NCI-H345 (cell line): ENCODE results near the gene UGT1A1.

Source experiments
- DNase-seq: peaks from one replicate; lab custom pipeline; 2025; lab: John Stamatoyannopoulos, UW

UGT1A1 gene

DNA sequence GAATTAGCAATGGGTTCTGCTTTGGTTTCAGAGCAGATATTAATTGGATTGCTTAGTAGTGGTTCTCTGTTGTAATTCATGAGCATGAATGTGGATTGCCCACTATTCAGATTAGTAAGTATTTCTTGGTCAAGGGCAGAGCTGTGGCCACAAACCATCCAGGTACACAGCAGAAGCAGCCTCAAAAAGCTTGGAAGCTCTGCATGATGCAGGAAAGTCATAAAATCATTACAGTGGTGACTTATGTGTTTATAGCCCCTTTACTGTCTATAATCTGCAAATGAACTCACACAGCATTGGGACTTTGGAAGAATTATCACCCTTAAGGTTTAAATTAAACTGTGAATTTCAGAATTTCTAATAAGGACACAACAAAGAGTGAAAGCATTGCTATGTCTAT lies 1.9 kb upstream of the UGT1A1 start:
- DNase-seq: no peak

DNA sequence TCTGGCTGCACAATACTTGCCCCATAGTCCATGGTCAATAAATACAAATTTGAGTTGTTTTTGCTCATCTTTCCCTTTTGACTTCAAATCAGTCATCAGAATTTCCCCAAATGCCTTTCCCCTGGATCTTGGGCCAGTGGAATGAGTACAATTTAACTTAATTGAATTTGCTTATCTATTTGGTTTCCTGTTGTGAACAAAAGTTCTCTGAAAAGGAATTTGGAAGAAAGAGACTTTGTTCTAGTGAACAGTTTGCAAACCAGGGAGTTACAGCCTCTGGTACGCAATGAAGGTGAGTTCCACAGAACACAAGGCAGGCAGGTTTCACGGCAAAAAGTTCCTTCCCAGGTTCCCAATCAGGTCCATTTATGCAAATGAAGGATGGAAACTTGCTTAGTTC lies 1.2 kb upstream of the UGT1A1 start:
- no peak for DNase-seq

DNA sequence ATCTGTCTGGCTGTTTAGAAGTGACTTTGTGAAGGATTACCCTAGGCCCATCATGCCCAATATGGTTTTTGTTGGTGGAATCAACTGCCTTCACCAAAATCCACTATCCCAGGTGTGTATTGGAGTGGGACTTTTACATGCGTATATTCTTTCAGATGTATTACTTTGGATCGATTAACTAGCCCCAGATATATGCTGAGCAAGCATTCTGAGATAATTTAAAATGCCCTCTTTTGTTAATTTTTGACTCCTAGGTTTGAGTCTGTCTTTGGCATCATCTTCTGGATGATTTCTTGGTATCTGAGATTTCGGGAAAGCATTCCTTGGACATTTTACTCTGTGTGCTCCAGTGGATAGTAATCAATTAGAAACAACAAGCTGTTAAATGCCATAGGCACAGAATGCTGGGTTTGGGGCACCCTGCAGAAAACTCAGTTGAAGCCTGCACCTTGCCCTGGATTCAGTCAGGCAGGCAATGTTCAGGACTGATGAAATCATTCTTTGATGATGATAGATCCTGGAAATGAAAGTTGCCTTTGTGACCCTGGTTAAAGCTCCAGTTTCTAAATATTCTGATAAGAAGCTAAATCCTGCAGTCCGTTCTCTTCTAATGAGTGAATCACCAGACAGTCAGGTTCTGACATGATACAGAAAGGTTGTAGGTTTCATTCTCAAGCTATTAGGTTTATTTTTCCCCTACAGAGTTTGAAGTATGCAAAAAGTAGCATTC lies 1.1 kb downstream of the UGT1A1 start:
- DNase-seq: no peak

DNA sequence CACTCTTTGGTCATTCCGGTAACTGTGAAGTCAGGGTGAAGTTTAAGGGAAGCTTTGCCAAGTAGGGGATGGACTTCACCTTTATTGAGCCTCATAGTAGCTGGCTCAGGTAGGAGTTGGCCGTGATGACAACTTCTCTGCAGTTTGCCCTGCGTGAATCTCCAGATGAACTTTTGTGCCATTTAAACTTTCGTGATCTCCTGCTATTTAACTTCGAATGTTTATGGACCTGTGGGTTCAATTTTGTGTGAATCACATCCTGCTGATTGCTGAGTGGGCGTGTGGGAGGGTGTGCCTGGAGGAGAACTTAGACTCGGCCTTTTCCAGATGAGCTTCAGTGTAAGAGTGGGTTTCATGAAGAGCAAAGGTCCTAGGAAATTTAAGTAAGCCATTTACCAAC lies 4.2 kb downstream of the UGT1A1 start:
- DNase-seq: no peak

DNA sequence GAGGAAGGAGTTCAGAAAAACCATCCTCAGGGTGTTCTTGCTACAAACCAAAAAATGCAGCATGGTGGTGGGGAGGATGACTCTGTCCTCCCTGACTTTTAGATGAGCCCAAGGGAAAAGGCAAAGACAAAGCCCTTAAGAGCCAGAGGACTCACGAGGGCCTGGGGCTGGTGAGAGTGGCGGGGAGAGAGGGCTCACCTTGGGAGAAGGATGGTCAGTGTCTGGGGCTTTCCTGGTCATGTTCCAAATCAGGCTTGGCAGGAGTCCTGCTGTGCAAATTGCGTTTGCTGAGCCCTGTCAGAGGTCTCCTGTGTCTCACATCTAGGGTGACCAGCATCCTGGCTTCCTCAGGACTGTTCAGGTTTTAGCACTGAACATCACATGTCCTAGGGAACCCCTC lies 4.7 kb downstream of the UGT1A1 start:
- DNase-seq: no peak

DNA sequence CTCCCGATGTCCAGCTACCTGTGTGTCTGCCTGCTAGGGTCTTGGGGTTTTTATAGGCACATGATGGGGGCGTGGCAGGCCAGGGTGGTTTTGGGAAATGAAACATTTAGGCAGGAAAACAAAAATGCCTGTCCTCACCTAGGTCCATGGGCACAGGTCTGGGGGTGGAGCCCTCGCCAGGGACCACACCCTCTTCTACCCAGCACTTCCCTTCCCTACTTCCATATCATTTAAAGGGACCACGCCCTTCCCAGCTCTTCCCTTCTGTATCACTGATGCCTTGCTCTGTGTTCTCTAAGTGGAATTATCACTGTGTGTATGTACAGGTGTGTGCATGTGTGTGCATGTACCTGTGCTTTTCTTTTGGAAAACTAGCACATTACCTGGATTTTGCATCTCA lies 6.3 kb downstream of the UGT1A1 start:
- no peak for DNase-seq

DNA sequence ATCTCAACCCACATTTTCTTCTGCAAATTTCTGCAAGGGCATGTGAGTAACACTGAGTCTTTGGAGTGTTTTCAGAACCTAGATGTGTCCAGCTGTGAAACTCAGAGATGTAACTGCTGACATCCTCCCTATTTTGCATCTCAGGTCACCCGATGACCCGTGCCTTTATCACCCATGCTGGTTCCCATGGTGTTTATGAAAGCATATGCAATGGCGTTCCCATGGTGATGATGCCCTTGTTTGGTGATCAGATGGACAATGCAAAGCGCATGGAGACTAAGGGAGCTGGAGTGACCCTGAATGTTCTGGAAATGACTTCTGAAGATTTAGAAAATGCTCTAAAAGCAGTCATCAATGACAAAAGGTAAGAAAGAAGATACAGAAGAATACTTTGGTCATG lies 8.0 kb downstream of the UGT1A1 start:
- no peak for DNase-seq

DNA sequence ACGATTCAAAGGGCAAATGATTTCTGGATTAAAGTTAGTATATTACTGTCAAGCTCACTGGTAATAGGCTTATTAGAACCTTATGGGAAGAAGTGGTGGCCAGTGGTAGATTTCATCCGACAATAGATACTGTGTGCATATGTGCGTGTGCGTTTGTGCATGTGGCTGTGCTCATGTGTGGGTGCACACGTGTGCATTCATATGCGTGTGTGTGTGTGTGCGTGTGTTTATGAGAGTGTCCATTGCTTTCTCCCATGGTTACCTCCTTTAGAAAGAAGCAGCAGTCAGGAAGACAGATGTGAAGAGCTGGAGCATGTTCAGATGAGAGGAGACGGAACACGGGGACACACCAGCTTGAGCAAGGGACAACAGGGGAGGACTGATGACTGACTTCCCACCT lies 9.2 kb downstream of the UGT1A1 start:
- no peak for DNase-seq

DNA sequence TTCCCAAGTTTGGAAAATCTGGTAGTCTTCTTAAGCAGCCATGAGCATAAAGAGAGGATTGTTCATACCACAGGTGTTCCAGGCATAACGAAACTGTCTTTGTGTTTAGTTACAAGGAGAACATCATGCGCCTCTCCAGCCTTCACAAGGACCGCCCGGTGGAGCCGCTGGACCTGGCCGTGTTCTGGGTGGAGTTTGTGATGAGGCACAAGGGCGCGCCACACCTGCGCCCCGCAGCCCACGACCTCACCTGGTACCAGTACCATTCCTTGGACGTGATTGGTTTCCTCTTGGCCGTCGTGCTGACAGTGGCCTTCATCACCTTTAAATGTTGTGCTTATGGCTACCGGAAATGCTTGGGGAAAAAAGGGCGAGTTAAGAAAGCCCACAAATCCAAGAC lies 12.1 kb downstream of the UGT1A1 start:
- no peak for DNase-seq

DNA sequence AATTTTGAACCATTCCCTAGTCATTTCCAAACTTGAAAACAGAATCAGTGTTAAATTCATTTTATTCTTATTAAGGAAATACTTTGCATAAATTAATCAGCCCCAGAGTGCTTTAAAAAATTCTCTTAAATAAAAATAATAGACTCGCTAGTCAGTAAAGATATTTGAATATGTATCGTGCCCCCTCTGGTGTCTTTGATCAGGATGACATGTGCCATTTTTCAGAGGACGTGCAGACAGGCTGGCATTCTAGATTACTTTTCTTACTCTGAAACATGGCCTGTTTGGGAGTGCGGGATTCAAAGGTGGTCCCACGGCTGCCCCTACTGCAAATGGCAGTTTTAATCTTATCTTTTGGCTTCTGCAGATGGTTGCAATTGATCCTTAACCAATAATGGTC lies 12.5 kb downstream of the UGT1A1 start:
- DNase-seq: no peak

DNA sequence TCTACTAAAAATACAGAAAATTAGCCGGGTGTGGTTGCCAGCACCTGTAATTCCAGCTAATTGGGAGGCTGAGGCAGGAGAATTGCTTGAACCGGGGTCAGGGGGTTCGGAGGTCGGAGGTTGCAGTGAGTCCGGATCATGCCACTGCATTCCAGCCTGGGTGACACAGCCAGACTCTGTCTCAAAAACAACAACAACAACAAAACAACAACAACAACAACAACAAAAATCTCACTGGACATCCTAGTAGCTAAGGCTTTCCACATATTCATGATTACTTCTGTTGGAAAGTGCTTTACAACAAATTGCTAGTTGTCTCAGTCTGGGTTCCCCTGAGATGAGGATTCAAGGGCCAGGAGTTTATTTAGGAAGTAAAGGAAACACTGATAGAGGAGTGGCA lies 13.8 kb downstream of the UGT1A1 start:
- no peak for DNase-seq

DNA sequence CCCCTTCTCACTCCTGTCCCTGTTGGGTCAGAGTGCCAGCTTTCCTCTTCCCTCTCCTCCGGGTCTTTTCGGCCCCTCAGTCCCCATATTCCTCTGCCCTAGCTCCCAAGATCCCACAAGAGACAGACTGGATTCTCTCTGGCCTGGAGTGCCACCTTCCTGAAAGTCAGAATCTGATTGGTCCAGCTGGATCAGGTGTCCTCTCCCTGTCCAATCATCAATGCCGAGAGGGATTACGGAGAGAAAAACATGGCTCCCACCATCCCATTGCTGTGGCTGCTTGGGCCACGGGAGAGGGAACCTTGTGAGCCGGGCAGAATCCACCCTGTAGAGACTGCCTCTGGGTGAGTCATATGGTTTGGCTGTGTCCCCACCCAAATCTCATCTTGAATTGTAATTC lies 15.3 kb downstream of the UGT1A1 start:
- no peak for DNase-seq

DNA sequence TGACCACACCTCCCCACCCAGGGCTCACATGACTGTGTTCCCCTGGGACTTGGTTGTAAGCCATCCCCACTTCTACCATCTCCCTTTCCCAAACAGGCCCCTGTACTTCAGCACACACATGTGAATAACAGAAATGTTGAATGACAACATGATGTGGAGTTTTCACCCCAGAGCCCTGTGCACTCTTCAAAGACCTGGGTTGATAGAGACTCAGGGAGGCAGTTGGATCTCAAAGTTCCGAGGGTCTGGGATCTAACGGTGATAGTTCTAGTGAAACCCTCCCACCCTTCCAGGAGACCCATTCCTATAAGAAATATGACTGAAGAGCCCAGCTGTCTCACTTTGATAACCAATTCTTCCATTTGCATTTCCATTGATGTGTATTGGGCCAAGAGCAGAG lies 18.0 kb downstream of the UGT1A1 start, which contains the start of gene MROH2A:
Gene MROH2A (plus strand): TSS at position 301 of the 400 bp plus-strand sequence. CDS start 1,029 bp downstream, outside the sequence.
- no peak for DNase-seq

DNA sequence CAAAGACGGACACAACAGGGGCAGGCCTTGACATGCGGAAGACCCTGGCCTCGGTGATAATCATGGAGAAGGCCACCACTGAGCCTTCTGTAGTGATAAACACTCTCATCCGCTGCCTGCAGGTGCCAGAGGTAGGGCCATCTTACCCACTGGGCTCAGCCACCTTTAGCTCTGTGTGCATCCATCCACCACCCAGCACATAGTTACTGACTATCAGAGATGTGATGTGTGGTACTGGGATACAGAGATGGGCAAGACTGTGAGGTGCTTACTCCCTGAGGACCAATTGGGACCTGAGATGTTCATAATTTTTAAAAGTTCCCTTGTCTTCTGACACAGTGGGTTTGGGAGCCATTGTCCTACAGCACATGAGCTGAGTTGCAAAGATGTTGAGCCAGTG lies 19.7 kb downstream of the UGT1A1 start:
- no peak for DNase-seq

DNA sequence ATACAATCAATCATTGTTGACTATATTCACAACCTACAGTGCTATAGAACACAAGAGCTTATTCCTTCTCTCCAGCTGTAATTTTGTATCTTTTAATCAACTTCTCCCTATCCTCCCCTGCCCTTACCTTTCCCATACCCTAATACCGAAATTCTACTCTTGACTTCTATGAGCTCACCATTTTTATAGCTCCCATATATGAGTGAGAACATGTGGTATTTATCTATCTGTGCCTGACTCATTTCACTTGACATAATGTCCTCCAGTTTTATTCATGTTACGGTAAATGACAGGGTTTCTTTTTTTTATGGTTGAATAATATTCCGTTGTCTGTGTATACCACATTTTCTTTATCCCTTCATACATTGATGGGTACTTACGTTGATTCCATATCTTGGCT lies 20.7 kb downstream of the UGT1A1 start:
- DNase-seq: no peak

DNA sequence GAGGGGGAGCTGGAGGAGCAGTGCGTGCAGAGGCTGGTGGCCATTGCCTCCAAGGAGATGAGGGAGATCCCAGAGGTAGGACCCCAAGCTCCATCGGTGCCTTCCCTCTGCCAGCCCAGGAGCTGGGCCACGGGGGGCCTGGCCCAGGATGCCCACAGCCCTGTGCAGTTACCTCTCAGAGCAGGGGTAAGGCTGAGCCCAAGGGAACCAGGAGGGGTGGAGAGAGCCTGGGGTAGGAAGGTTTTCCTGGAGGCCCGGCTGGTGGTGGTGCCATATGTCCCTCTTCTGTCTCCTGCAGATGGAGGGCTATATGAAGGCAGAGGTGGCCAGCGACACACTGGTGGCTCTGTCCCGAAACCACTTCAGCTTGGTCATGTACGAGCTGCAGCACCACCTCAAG lies 29.5 kb downstream of the UGT1A1 start:
- no peak for DNase-seq

DNA sequence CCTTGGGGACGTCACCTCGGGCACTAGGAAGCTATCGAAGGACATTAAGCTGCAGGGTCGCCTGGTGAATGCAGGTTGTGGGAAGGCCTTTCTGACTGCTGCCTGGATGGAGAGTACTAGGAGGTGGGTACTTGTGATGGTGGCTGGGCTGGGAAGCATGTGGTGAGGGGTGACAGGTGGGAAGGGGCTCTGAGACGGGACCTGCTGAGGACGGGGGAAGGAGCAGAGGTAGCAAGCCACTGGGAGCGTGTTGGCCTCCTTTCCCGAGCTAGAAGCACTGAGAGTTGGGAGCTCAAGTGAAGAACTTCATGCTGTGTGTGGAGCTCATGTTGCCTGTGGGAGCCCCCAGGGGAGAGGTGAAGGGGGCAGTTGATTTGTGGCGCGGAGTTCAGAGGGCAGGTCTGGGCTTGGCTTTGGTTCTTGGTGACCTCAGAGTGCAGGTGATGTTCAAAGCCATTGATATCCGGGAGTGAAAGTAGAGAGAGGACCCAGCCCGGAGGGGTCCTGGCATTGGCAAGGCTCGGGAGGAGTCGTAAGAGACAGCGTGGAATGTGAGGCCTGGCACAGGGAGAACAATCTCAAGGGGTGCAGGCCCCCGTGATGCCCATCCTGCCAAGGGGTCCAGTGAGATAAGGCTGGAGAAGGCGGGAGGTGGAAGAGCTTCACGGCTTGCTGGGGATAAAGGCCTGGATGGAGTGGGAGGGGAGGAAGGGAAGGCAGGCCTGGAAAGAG lies 31.2 kb downstream of the UGT1A1 start:
- no peak for DNase-seq

DNA sequence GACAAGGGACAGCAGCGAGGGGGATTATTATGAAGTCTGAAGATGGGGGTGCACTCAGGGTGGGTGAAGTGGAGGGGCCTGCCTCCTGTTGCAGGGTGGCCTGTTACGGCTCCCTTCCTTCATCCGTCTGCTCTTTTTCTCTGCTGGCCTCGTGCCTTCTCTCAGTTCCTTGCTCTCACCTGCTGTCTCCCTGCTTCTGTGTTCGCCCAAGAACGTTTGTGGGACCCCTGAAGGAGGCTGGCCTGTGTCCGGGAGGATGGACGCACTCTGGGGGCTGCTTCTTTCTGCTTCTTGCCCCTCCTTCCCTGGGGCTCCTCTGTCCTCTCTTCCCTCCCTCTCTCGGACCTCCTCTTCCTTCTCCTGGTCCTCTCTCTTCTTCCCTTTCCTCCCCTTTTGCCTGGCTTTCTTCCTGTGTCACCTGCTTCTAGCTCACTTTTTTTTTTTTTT lies 31.8 kb downstream of the UGT1A1 start:
- no peak for DNase-seq

DNA sequence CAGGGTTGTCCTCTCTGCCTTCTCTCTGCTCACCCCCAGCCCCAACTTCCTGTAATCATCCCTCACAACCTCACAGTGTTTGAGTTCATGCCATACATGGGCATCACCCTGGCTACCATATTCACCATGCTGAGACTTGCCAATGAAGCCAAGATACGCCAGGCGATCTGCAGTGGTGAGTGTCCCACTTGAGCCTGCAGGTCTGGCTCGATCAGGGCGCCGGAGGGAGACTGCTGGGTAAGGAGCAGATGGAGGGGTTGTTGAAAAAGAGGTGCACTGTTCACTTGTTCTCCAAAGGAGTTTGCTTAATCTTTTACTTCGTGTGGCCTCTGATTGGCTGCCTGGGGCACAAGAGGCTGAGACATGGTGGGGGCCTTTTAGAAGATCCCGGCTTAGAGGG lies 32.6 kb downstream of the UGT1A1 start:
- no peak for DNase-seq

DNA sequence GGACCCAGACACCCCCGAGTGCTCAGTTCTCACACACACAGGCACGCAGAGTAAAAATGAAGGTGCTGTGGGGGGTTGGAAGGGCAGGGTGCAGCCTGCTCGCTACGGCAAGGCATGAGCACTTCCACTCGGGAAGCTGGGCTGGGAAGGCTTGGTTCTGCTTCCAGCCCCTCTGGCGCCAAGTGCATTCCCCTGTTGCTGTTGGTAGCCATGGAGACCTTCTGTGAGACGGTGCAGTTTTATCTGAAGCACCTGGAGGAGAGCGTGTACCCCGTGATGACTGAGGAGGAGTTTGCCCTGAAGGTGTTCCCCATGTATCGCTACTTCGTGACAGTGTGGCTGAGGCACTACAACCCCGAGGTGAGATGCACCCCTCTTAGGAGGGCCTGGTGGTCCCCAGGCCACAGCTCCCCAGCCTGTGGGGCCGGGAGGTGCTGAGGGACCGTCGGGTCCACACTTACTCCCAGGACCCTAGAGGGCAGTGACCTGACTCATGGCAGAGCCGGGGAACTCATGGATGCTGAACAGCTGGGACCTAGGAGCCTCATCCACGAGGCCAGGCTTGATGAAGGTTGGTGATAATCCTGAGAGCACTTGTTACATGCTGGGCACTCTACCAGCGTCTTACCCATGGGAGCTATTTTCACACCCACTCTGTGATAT lies 33.5 kb downstream of the UGT1A1 start:
- no peak for DNase-seq

DNA sequence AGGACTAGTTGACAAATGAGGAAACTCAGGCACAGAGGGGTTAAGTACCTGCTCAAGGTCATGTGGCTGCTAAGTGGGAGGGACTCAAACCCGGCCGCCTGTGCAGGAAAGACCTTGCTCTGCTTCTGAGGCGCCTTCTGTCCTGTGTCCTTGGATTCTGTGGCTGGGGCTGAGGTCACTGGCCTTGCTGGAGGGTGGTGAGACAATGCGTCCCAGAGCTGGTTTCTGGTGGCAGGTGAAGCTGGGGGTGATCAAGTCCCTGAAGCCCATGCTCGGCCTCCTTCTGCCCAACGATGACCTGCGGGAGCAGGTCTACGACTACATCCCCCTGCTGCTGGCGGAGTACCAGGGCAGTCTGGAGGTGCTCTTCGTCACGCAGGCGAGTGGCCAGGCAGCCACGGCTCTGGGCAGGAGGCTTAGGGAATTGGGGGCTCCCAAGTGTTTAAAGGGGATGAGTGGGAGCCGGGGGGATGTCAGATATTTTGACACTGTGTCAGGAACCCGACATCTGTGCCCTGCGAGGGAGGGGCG lies 34.1 kb downstream of the UGT1A1 start:
- no peak for DNase-seq

DNA sequence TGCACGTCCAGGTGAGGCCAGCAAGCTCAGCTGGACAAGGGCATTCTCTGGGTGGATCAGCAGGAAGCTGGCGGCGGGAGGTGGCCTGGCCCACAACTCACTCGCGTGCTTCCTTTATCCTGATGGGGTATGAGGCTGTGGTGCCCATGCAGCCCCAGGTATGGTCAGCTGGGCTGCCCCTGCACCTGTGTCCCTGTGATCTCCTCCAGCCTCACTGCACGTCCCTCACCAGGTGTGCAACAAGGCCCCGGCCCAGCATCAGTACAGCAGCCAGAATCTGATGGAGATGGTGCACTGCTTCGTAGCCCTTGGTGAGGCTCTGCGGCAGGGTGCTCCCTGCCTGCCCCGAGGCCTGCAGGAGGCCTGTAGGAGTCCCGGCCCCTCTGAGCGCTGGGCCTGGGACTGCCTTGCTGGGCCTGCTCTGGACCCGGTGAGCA lies 35.7 kb downstream of the UGT1A1 start:
- DNase-seq: no peak

DNA sequence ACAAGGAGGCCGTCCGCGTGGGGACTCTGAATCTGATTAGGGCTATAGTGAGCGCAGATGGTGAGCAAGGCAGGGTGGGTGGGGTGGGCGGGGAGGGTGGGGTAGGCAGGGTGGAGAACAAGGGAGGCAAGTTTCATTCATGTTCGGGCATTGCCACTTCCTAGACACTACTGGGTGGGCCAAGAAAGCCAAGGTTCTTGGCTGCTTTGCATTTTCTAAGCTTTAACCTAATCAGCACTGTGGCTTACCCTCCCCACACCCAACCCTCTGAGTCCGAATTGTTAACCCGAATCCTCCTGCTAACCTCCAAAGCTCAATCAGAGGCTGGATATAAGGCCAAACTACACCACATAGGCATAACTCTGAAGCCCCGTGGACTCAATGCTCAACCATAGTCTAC lies 36.2 kb downstream of the UGT1A1 start:
- no peak for DNase-seq
